ENCODE data around the gene DOHH.

The DOHH gene

DNA sequence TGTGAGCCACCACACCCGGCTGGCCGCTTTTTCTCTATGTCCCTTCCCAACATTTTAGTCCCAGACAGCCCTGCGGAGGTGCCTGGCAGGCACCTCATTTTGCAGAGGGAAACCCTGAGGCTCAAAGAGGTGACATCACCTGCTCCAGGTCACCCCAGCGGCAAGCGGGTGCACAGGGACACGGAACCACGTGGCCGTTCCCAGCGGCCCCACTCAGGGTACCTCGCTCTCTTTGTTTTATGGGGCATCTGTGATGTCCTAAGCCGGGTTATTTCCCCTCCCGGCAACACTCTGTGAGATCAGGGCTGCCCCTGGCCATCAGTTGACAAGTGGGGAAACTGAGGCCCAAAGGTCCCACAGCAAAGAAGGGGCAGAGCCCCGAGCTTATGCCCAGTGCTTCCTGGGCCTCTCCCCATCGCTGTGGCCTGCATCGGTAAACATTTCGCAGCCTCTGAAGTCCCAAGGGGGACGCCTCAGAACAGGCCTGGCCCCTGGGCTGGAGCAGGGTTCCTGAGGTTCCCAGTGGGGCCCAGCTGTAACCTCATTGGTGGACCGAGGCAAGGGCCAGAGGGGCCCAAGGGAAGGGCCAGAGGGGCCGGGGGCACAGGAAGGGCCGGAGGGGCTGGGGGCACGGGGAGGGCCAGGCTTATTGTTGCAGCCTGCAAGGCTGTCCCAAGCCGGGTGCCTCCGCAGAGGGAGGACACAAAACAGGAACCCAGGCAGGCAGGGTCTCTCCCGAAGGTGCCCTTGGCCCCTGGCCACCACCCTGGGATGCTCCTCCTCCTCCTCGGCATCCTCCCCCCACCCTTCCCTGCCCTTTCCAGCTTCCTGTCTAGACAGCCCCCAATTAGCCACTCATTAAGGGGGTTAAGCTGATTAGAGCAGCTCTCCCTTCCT, 59.1 kb downstream of the DOHH start:
- no peak for DNase-seq (ENCODE audit: low spot score)
